Endodermal cell (in vitro differentiated cells): ENCODE results near the gene IFNL4. TPM values are rescaled to one million over a fixed set of nuclear protein-coding genes. Genes with fewer than 3 reads are reported as not detected.
"Not testable (repeated sequence)": the region's sequence is repeated elsewhere in the genome, so short reads cannot be mapped to it uniquely, and the experiment has no call there.

Experiments
- DNase-seq: peaks from one replicate; pipeline ENCODE4 v3.0.0-alpha.2; 2017
- H3K27ac ChIP-seq: 2 replicates; pipeline ENCODE4 v1.5.1; 2013; ENCODE audit warnings: mild to moderate bottlenecking, low read depth, low read length, moderate library complexity
- H3K27me3 ChIP-seq: 2 replicates; pipeline ENCODE4 v1.6.1; 2013; ENCODE audit warnings: mild to moderate bottlenecking, low read length, moderate library complexity; ENCODE audit not compliant: insufficient read depth, control insufficient read depth, poor library complexity, severe bottlenecking
- H3K36me3 ChIP-seq: 2 replicates; pipeline ENCODE4 v1.7.0; 2013; ENCODE audit warnings: mild to moderate bottlenecking, low read length, moderate library complexity; ENCODE audit not compliant: control insufficient read depth, insufficient read depth
- H3K4me1 ChIP-seq: one replicate; pipeline ENCODE4 v1.7.0; 2013; ENCODE audit warnings: low read length; ENCODE audit not compliant: control insufficient read depth, insufficient read depth
- H3K4me3 ChIP-seq: 2 replicates; pipeline ENCODE4 v1.5.1; 2013; ENCODE audit warnings: mild to moderate bottlenecking, low read length, moderate library complexity
- H3K9ac ChIP-seq: 2 replicates; pipeline ENCODE4 v1.6.1; 2013; ENCODE audit warnings: mild to moderate bottlenecking, low read length, moderate library complexity; ENCODE audit not compliant: poor library complexity, severe bottlenecking; ENCODE audit errors: extremely low read depth
- H3K9me3 ChIP-seq: 2 replicates; pipeline ENCODE4 v1.6.1; 2013; ENCODE audit warnings: mild to moderate bottlenecking, low read length, moderate library complexity; ENCODE audit not compliant: control insufficient read depth
- H3K27ac Mint-ChIP-seq: 2 replicates; pipeline ENCODE4 v1.8.0; 2020; ENCODE audit warnings: mixed read lengths
- H3K27me3 Mint-ChIP-seq: 2 replicates; pipeline ENCODE4 v1.8.0; 2021; ENCODE audit warnings: mild to moderate bottlenecking, mixed read lengths; ENCODE audit not compliant: insufficient read depth
- H3K36me3 Mint-ChIP-seq: 2 replicates; pipeline ENCODE4 v1.8.0; 2020; ENCODE audit warnings: low read depth, mixed read lengths
- H3K4me1 Mint-ChIP-seq: 2 replicates; pipeline ENCODE4 v1.8.0; 2020; ENCODE audit warnings: mixed read lengths
- H3K4me3 Mint-ChIP-seq: 2 replicates; pipeline ENCODE4 v1.8.0; 2020; ENCODE audit warnings: mild to moderate bottlenecking, moderate library complexity, mixed read lengths
- H3K9me3 Mint-ChIP-seq: 2 replicates; pipeline ENCODE4 v1.8.0; 2020; ENCODE audit warnings: mild to moderate bottlenecking, mixed read lengths
- WGBS, 2 experiments: methylation state at CpG; one replicate each; pipeline versions ENCODE4 v1.1.5 to v1.1.7; 2013; ENCODE audit warnings: missing lambda C conversion rate in 2 of 2, mixed read lengths in 1 of 2; ENCODE audit not compliant: insufficient coverage in 1 of 2, insufficient read length in 1 of 2; 5-methylcytosine and 5-hydroxymethylcytosine counted together
- total RNA-seq, 2 donors: library from RNA; stranded (reverse); fragmentation: NEBNext Ultra II Directional in 1 of 2; extraction: Animal tissue kit (Norgen Biotek cat#: 25700) in 1 of 2; gene quantifications; 2 replicates in 1 of 2; 3 replicates in 1 of 2; pipeline ENCODE4 v1.2.1, GENCODE V29; 2021
- TF ChIP-seq, protein P1 (sequence below): fragments of 200-600 bp; sonication (generic); conservative IDR thresholded peaks from 2 replicates; pipeline ENCODE4 v1.5.0; 2021; ENCODE audit warnings: antibody characterized with exemption, mild to moderate bottlenecking

IFNL4 gene
- total RNA-seq, 2 donors from 2014 or later = not detected

DNA sequence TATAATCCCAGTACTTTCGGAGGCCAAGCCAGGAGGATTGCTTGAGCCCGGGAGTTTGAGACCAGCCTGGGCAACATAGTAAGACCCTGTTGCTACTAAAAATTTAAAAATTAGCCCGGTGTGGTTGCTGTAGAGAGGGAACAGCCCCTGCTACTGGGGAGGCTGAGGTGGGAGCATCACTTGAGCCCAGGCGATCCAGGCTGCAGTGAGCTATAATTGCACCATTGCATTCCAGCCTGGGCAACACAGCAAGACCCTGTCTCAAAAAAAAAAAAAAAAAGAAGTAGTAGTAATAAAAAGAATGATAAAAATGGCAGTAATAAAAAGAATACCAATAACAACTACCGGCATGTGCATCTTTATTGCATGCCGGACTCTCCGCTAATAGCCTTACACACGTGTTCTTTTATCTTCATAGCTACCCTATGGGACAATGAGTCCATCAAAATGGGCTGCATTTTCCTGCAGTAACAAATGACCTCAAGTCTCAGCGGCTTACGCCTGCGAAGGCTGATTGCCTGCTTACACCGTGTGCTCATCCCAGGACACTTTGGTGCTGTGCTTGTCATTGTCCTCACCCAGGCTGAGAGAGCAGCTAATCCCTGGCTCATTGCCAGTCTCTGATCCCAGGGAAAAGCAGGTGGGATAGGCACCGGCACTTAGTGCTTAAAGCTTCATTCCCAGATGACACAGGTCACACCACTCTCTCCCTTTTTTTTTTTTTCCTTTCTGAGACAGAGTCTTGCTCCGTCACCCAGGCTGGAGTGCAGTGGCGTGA, 30.2 kb downstream of the IFNL4 start:
- no peaks in the 10 kb centered on the region for H3K4me1 Mint-ChIP-seq
- 81 to 87% methylated on average over 12 to 15 of the region's 15 CpGs for WGBS, 2 experiments
- DNase-seq = no peak
- Histone ChIP-seq H3K4me1 (no peaks in the 10 kb centered on the region), H3K9me3 (peaks cover 5% of the 10 kb centered on the region), H3K36me3 (no peaks in the 10 kb centered on the region), H3K4me3 (no peak overlapping the region), H3K9ac (no peak overlapping the region), H3K27me3 (peaks cover 8% of the 10 kb centered on the region), H3K27ac (no peak overlapping the region)
- peaks cover 12% of the 10 kb centered on the region for H3K9me3 Mint-ChIP-seq
- TF ChIP-seq, protein P1, sequence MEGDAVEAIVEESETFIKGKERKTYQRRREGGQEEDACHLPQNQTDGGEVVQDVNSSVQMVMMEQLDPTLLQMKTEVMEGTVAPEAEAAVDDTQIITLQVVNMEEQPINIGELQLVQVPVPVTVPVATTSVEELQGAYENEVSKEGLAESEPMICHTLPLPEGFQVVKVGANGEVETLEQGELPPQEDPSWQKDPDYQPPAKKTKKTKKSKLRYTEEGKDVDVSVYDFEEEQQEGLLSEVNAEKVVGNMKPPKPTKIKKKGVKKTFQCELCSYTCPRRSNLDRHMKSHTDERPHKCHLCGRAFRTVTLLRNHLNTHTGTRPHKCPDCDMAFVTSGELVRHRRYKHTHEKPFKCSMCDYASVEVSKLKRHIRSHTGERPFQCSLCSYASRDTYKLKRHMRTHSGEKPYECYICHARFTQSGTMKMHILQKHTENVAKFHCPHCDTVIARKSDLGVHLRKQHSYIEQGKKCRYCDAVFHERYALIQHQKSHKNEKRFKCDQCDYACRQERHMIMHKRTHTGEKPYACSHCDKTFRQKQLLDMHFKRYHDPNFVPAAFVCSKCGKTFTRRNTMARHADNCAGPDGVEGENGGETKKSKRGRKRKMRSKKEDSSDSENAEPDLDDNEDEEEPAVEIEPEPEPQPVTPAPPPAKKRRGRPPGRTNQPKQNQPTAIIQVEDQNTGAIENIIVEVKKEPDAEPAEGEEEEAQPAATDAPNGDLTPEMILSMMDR = no peak
- no peak overlapping the region for H3K4me3 Mint-ChIP-seq
- H3K27ac Mint-ChIP-seq = no peak overlapping the region
- peaks cover 46% of the 10 kb centered on the region for H3K27me3 Mint-ChIP-seq
- H3K36me3 Mint-ChIP-seq = no peaks in the 10 kb centered on the region

GRCh38 chr19:39217094-39217493, 31.6 kb downstream of the IFNL4 start:
- H3K27me3 Mint-ChIP-seq = peaks cover 40% of the 10 kb centered on the region
- H3K9me3 ChIP-seq = peaks cover 5% of the 10 kb centered on the region
- H3K27ac Mint-ChIP-seq = no peak overlapping the region
- no peak for DNase-seq
- no peak overlapping the region for H3K4me3 ChIP-seq
- H3K9me3 Mint-ChIP-seq = peaks cover 12% of the 10 kb centered on the region
- no peak overlapping the region for H3K27ac ChIP-seq
- peaks cover 3% of the 10 kb centered on the region for H3K27me3 ChIP-seq
- H3K4me1 ChIP-seq = no peaks in the 10 kb centered on the region
- TF ChIP-seq, protein P1 = no peak
- WGBS, 2 experiments = 66 to 79% methylated on average over 5 of the region's 5 CpGs
- no peaks in the 10 kb centered on the region for H3K36me3 ChIP-seq
- H3K36me3 Mint-ChIP-seq = no peaks in the 10 kb centered on the region
- H3K4me3 Mint-ChIP-seq = no peak overlapping the region
- H3K9ac ChIP-seq = no peak overlapping the region
- H3K4me1 Mint-ChIP-seq = no peaks in the 10 kb centered on the region

DNA sequence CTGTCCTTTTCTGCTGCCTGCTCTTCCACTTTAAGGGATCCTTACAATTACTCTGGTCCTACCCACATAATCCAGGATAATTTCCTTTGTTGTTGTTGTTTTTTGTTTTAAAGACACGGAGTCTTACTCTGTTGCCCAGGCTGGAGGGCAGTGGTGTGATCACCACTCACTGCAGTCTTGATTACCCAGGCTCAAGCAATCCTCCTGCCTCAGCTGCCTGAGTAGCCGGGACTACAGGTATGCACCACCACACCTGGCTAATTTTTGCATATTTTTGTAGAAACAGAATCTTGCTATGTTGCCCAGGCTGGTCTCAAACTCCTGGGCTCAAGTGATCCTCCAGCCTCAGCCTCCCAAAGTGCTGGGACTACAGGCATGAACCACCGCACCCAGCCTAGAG, 33.3 kb downstream of the IFNL4 start:
- peaks cover 31% of the 10 kb centered on the region for H3K27me3 Mint-ChIP-seq
- 78 to 95% methylated on average over 1 to 3 of the region's 3 CpGs for WGBS, 2 experiments
- not testable (repeated sequence) for H3K4me1 Mint-ChIP-seq, H3K27ac ChIP-seq, H3K27ac Mint-ChIP-seq, DNase-seq, H3K9me3 ChIP-seq, H3K36me3 ChIP-seq, H3K4me3 Mint-ChIP-seq, H3K36me3 Mint-ChIP-seq, H3K4me3 ChIP-seq, H3K27me3 ChIP-seq, H3K4me1 ChIP-seq, H3K9ac ChIP-seq
- H3K9me3 Mint-ChIP-seq = peaks cover 12% of the 10 kb centered on the region
